ENCODE results near the gene ABCG1.

DNA sequence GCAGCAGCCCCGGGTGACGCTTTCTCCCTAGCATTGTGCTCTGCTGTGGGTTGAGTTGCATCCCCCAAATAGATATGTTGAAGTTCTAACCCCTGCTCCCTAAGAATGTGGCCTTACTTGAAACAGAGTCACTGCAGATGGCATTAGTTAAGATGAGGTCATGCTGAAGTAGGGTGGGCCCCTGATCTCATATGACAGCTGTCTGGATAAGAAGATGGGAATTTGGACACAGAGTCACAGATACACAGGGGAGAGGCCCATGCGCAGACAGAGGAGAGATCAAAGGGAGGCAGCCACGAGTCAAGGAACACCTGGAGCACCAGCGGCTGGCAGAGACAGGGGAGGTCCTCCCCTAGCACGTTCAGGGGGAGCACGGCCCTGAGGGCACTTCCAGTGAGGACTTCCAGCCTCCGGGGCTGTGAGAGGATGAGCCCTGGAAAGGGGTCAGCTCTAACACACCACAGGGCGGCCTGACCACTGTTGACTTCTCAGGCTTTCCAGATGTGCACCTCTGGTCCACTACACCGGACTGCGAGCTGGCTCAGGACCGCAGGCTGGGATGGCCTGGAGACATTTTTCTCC, 46.4 kb downstream of the ABCG1 start:
- TF ChIP-seq, protein P1, sequence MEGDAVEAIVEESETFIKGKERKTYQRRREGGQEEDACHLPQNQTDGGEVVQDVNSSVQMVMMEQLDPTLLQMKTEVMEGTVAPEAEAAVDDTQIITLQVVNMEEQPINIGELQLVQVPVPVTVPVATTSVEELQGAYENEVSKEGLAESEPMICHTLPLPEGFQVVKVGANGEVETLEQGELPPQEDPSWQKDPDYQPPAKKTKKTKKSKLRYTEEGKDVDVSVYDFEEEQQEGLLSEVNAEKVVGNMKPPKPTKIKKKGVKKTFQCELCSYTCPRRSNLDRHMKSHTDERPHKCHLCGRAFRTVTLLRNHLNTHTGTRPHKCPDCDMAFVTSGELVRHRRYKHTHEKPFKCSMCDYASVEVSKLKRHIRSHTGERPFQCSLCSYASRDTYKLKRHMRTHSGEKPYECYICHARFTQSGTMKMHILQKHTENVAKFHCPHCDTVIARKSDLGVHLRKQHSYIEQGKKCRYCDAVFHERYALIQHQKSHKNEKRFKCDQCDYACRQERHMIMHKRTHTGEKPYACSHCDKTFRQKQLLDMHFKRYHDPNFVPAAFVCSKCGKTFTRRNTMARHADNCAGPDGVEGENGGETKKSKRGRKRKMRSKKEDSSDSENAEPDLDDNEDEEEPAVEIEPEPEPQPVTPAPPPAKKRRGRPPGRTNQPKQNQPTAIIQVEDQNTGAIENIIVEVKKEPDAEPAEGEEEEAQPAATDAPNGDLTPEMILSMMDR (conservative IDR thresholded peaks at IDR 0.05), result no peak
- no peak for TF ChIP-seq EZH2 (IDR thresholded peaks at IDR 0.05; ENCODE audit: low read depth)
